GM12892 (cell line): Measurements from ENCODE around the gene CHURC1.
"Not testable (repeated sequence)": the region's sequence is repeated elsewhere in the genome, so short reads cannot be mapped to it uniquely, and the experiment has no call there.

Experiments used
- DNase-seq: peaks from one replicate; pipeline ENCODE4 v3.0.0; 2011; ENCODE audit not compliant: insufficient read length
- FAIRE-seq: peaks from 2 replicates; lab custom pipeline; 2011; peaks lifted over from hg19 to GRCh38; lab: Jason Lieb, UNC
- POLR2A ChIP-seq: IDR thresholded peaks from 2 replicates; pipeline ENCODE4 v1.6.1; 2011; ENCODE audit warnings: low read depth, low read length, control low read depth
- POLR2AphosphoS5 ChIP-seq: IDR thresholded peaks from 2 replicates; pipeline ENCODE4 v1.6.1; 2011; ENCODE audit warnings: low read depth, low read length, control low read depth
- TAF1 ChIP-seq: IDR thresholded peaks from 2 replicates; pipeline ENCODE4 v1.6.1; 2011; ENCODE audit warnings: low read depth, mild to moderate bottlenecking, control low read depth, low read length, borderline replicate concordance

CHURC1 gene

DNA sequence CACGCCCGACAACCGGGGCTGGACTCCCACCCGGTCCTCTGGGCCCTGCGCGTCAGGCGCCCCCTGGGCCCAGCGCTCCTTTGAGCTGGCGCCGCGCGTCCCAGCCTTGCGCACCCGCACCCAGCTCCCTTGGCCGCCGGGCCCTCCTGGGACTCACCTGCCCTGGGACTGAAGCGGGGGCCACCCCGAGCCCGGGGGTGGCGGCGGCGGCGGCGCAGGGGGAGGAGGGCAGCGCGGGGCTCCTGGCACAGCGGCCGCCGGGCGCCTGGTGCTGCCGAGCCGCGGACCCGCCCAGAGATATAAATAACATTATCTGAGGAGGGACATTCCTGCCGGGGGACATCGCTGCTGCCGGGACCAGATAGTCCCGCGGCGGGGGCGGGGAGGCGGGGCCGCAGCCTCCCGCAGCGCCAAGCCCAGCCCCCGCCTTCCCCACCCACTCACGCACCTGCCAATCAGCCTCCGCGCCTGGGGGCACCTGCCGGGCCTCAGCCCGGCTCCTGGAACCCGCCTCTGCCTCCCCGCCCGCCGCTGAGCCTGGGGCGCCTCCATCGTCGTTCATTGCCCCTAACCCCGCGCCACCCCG is 34.5 kb upstream of the CHURC1 start, which contains the start of gene SPTB:
TSS of gene SPTB (minus strand) at position 273 of the 586 bp plus-strand sequence. CDS start 56,813 bp downstream, outside the sequence.
- peak; percentile 47 for DNase-seq
- TF ChIP-seq POLR2AphosphoS5 (no peak), POLR2A (no peak)
- no peak for FAIRE-seq

DNA sequence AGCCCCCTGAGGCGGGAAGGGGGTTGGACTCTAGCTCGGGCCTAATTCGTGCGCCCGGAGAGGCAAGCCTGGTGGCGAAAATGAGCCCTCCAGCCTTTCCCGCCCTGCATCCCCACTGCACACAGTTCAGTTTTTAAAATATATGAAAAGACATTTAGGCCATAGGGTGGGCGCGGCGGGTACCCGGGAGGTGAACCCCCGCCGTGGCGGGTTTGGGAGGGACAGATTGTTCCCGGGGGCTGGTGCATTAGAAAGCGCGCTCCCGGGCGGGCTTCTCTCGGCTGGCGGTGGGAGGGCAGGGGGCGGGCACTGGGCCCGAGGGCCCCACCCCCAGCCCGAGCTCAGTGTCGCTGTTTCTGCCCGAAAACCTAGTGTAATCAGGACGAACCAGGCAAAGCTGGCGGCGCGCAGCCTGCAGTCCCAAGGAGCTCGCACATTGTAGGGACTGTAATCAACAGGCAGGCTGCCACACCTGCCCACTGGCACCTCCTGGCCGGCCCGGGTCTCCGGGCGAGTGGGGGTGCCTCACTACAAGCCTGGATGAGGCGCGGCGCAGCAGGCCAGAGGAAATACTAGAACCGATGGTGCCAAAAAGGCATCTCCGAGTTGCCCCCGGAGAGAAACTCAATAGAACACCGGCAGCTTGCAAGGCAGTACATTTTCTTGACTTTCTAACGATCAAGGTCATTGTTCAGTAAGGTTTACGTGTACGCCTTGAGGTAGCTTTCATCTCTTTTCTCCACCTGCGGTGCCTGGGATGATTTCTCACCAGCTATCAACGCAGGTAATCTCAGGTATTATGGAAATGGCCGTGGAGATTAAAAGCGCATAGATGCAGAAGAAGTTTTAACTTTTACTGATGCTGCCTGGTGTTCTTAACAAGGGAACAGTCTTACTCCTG is 33.8 kb upstream of the CHURC1 start:
- FAIRE-seq, result no peak
- no peak for TF ChIP-seq TAF1
- no peak for TF ChIP-seq POLR2AphosphoS5
- peak; percentile 54 for DNase-seq

DNA sequence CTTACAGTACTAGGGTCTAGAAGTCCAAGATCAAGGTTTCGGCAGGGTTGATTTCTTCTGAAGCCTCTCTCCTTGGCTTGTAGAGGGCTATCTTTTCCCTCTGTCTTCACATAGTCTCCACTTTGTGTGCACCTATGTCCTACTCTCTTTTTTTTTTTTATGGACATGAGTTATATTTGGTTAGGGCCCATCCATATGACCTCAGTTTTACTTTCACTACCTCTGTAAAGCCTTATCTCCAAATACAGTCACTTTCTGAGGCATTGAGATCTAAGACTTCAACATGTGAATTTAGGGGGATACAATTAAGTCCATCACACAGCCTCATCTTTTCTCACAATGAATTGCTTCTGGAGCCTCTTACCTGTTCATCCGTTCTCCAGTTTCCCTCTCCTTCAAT is 28.7 kb upstream of the CHURC1 start:
- no peak for DNase-seq
- FAIRE-seq, result no peak
- no peak for TF ChIP-seq POLR2A
- no peak for TF ChIP-seq POLR2AphosphoS5
- no peak for TF ChIP-seq TAF1

DNA sequence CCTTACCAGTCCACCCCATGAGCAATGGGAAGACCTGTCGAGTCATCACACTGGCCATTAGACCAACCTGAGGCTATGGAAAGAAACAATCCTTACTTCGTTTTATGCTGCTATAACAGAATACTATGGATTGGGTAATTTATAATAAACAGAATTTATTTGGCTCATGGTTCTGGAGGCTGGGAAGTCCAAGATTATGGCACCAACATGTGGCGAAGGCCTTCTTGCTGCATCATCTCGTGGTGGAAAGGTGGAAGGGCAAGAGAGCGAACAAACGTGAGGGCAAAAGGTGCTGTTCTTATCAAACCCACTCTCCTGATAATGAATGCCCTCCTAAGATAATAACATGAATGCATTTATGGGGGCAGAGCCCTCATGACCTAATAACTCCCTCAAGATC is 24.9 kb upstream of the CHURC1 start:
- DNase-seq (no peak), FAIRE-seq (no peak)
- TF ChIP-seq POLR2AphosphoS5 (no peak), POLR2A (no peak), TAF1 (no peak)

DNA sequence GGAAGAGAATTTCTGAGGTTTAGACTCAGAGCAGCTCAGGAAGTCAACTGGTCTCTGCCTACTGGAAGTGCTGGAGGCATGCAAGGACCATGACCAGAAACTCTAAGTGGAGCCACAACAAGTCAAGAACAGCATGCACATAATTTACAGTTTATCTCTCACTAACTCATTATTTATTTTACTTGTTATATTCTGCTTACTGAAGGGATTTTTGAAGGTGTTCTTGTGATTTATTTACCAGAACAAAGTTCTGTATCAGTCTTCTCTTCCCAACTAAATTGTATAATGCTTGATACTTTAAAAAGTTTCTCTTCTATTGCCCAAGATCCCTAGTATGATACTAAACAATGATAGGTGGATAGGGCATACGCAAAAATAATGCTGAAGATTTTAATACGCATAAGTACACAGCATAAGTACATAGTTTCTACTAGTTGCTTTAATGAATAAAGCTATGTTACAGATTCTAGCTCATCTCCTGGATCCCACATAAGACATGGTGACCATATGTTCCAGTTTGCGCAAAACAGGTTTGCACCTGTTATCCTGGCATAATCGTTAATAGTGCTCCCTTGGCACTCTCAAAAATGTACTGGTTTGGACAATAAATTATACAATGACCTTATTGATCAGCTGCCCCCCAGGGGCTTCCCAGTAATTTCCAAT is 22.9 kb upstream of the CHURC1 start:
- TF ChIP-seq TAF1 (no peak), POLR2AphosphoS5 (no peak), POLR2A (no peak)
- FAIRE-seq (no peak), DNase-seq (no peak)

DNA sequence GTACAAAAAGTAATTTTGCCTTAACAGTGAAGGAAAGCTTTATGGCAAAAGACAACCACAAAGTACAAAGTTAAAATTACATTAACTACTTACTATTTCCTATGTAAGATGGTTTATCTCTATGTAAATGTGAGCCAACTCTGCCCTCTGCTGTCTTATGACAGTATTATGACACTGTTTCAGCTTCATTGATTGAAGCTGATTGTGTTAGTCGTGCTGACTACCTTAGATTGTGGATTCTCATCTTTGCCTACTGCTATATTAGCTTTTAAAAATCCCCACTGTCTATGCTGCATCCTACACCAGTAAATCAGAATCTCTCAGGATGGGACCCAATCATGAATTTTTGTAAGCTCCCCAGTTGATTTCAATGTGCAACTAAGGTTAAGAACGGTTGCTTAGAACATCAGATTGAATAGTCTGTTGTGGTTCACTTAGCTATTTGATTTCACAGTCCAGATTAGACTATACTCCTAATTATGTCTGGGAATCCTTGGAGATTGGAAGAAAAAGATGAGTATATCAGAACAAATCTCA is 22.3 kb upstream of the CHURC1 start:
- TF ChIP-seq TAF1 (no peak), POLR2AphosphoS5 (no peak), POLR2A (no peak)
- FAIRE-seq, result peak; percentile 90

DNA sequence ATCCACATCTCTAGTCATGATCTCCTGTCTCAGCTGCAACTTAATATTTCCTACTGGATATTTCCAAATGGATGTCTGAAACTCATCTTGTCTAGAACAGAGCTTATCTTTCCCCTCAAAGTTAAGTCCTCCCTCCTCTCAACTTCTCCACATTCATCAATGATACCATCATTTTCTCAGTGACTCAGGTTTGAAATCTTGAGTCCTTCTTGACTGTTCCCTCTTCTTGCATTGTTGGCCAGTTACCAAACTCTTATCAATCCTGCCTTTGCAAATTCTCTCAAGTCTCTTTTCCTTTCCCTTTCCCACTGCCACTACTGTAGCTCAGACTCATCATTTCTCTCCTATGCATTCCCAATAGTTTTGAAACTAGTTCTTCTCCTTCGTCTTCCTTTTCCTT is 14.3 kb upstream of the CHURC1 start:
- DNase-seq (no peak), FAIRE-seq (no peak)
- TF ChIP-seq TAF1 (no peak), POLR2AphosphoS5 (no peak), POLR2A (no peak)

More for the DNA sequence above, 22.3 kb upstream of the CHURC1 start:
- DNase-seq, result no peak

DNA sequence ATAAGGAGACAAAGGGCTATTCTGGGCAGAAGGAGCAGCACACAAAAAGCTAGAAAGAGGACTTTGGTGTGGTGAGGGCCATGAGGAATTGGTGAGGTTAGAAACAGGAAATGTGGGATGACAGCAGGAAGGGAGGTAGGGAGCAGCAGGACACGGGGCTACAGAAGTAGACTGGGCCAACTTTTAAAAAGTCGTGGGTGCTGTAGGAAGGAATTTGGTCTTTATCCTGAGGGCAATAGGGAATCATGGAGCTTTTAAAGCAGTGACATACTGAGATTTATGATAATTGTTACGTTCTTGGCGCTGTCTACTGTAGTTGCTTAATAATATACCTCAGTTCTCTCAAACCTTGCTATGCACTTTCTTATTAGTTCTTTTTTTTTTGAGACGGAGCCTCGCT is 8.2 kb upstream of the CHURC1 start:
- DNase-seq, result no peak
- no peak for FAIRE-seq
- TF ChIP-seq TAF1 (no peak), POLR2A (no peak), POLR2AphosphoS5 (no peak)

DNA sequence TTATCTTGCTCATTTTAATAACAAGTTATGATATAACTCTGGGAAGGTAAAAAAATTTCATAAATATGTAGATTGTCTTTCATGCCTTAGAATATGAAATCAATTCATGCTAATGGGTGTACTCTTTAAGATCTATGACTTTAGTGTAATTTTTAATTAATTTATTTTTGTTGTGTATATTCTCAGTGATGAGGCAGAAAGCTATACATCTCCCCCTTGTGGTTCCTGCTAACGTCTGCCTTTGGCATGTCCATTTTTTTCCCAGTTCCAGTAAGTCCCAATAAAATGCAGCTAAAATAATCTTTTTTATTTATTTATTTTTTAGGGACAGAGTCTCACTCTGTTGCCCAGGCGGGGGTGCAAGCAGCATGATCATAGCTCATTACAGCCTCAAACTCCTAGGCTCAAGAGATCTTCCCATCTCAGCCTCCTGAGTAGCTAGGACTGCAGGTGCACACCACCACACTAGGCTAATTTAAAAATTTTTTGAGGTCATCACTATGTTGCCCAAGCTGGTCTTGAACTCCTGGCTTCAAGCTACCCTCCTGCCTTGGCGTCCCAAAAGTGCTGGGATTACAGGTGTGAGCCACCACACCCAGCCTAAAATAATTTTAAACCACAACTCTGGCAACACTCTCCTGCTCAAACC is 3.3 kb upstream of the CHURC1 start:
- FAIRE-seq (no peak), DNase-seq (no peak)
- no peak for TF ChIP-seq POLR2AphosphoS5
- no peak for TF ChIP-seq POLR2A
- no peak for TF ChIP-seq TAF1

DNA sequence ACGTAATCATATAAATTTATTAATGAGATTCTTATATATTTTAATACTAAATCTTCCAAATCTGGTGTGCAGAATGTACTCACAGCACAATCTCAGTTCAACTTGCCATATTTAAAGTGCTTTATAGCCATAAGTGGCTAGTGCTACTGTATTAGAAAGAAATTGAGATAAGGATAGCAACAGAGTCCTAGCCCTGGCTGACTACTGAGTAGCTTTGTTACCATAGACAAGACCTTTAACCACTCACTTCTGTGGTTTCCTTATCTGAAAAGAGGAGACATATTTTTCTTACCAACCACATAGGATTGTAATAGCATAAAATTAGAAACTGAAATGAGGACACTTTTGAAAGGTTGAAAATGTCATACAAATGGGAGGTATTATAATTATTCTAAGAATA is 2.0 kb upstream of the CHURC1 start:
- no peak for DNase-seq
- FAIRE-seq, result no peak
- TF ChIP-seq TAF1, result no peak
- TF ChIP-seq POLR2AphosphoS5, result no peak
- no peak for TF ChIP-seq POLR2A

DNA sequence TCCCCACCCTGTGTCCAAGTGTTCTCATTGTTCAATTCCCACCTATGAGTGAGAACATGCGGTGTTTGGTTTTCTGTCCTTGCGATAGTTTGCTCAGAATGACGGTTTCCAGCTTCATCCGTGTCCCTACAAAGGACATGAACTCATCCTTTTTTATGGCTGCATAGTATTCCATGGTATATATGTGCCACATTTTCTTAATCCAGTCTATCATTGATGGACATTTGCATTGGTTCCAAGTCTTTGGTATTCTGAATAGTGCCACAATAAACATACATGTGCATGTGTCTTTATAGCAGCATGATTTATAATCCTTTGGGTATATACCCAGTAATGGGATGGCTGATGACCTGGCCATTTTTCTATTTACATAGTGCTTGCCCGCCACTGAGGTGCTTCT is 778 bp upstream of the CHURC1 start:
- not testable (repeated sequence) for FAIRE-seq, DNase-seq
